Measurements from ENCODE around the gene MYBPC2.
"Not testable (repeated sequence)": the region's sequence is repeated elsewhere in the genome, so short reads cannot be mapped to it uniquely, and the experiment has no call there.

Gene MYBPC2

DNA sequence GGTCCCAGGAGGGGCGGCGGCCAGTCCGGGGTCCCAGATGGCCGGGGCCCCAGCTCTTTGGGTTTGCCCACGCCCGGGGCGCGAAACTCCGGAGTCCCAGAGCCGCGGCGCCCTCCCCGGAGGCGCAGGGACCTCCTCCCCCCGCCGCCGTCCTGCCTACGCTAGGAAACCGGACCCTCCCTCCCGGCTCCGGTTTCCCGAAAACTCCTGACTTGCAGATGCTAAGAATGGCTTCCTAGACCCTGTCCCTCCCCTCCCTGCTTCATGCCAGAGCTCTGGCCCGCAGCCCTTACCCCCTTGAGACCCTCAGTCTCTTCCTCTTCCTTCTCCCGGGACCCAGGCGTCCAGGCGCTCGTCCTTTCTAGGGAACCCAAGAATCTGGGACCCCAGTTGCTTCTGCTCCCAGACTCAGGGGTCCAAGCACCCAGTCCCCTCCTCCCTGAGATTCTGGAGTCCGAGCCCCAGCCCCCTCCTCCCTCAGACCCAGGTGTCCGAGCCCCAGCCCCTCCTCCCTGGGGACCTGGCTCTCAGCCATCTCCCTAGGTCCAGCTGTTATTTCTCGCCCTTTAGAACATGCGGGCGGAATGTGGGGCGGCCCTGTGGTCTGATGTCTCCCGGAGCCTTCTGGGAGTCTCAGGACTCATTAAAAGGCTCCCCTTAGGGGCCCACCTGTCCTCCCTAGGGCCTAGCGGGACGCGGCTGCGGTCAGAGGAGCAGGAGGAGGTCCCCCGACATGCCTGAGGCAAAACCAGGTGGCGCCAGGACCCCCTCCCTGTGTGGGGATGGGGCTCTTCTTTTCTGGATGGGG, at the start of gene MYBPC2:
MYBPC2 (plus strand) TSS at position 672 of the 808 bp plus-strand sequence; CDS start at position 734, 62 bp downstream.
- no peak for DNase-seq

DNA sequence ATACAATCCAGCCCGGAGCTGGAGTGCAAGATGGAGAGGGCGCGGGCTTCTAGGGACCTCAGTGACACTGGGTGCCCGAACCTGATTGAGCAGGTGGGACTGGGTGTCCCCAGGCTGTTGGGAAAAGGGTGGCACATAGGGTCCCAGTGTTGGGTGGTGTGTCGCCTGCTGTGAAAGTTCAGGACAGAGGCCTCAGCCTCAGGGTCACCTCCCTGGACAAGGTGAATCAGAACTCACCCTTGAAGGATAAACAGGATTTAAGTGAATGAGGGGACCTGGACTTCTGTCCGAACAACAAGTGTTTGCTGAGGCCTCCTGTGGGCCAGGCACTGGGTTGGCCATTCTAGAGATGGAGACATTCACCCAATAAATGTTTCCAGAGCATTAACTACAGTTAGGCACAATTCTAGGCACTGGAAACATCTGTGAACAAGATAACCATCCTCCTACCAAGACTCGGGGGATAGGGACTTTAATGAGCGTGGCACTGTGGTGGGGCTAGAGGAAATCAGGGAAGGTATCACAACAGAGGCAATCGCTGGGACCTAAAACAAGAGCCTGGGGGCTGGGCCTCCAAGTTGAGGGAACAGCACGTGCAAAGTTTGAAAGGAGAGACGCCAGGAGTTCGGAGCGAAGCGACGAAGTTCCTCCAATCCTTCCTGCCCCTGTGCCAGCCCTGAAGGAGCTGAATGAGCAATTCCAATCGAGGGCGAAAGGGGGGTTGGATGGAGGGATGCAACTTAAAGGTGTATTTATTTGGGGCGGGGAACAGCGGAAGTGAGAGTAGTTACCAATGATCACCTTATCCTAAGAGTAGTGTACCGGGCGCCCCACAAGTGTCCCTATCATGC, 49.5 kb upstream of the MYBPC2 start:
- DNase-seq = peak in 2 of 6 experiments; percentile 20 to 51

DNA sequence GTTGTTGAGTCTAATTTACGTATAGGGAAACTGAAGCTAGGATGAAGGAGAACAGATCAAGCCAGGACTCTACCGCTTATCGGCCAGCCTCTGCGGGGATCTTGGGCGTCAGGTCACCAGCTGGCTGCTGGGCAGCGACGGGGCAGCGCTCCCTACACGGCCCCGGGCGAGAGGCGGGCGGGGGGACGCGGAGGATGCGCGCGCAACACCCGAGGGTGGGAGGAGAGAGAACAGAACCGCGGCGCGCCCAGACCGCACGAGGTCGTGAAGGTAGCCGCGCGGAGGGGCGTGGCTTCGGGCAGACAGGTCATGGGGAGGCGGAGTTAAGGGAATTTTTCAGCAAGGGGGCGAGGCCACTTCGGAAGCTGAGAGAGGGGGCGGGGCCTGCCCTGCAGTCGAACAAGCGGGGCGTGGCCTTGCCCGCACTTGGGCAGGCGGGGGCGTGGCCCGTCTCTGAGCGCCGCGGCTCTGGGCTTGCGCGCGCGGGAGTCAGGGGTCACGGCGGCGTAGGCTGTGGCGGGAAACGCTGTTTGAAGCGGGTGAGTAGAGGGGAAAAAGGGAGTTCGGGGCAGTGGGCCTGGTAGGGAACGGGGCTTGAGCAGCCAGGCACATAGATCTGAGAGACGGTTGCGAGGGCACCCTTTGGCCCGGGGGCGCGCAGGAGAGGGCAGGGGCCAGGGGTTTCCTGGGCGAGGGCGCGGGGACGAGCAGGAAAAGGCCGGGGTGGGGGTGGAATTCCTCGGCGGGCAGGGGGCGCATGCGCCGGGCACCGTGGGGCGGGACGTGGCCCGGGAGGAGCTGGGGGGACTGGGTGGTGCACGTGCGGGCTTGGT, 48.6 kb upstream of the MYBPC2 start, which contains the start of gene POLD1:
POLD1 (plus strand) TSS at position 496 of the 833 bp plus-strand sequence. CDS start 14,505 bp downstream, outside the sequence.
- DNase-seq = peak; percentile 97 to 100 (median 99)

DNA sequence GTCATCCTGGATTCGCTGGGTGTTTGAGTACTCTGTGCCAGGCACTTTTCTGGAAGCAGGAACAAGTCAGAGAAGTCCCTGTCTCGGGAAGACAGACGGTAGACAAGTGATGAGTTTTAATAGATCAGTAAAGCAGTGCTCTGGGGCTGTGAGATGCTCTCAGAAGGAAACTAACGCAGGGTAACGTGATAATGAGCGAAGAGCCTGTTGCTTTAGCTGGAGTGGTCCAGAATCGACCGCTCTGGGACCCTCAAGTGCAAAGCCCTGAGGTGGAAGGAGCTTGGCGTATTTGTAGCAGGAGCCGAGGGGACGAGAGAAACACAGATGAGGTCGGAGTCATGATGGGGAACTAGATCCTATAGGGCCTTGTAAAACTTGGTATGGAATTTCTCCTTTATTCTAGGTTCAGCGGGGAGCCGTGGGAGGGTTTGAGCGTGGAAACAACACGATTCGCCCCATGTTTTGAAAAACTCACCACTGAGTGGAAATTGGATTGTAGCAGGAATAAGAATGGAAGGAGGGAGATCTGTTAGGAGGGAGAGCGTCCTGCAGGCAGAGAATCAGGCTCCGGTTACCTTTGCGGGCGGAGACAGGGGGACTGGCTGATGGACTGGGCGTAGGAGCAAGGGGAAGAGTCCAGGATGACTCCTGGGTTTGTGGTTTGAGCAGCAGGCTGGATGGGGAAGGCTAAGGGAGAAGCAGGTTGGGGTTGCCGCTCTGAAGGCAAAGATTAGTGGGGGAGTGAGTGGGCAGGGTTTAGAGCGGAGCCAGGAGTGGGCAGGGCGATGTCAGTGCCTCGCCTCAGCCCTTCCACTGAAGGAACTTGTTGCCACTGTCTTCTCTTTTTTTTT, 47.8 kb upstream of the MYBPC2 start:
- DNase-seq = no peak

DNA sequence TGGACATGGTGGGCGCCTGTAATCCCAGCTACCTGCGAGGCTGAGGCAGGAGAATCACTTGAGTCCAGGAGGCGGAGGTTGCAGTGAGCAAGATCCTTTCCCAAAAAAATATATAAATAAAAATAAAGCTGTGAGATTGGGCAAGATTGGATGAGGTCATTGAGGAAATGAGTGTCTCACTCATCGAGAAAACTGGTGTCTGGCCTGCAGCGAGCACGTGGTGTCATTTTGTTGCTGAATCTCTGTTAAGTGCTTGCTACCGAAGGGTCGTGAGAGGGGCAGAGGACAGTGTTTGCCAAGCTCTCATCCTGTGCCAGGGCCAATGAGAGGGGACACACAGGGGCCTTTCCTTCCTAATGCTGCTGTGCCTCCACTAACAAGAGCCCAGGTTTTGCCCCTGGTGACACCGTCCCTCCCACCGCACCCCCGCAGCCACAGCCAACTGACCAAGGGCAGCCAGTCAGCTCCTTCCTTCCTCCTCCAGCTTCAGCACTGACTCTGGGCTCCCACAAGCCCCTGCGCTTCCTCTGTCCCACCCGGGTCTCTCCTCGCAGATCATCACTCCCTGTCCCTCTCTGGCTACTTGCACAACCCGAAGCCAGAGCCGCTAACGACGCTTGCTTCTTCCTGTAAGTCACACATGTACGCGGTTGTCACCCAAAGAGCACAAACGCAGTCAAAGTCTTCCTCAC, 45.4 kb upstream of the MYBPC2 start:
- DNase-seq = no peak

DNA sequence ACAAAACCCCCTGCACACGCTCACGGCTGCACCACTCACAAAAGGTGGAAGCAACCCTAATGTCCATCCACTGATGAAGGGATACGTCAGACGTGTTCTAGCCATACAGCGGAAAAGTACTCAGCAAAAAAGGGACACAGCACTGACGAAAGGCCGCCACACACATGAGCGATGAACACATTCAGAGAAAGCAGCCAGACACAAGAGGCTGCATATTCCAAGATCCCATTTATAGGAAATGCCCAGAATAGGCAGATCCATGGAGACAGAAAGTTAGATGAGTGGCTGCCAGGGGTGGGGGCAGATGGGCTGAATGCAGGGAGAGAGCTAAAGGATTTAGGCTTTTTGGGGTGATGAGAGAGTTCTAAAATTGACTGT, 44.8 kb upstream of the MYBPC2 start:
- no peak for DNase-seq

DNA sequence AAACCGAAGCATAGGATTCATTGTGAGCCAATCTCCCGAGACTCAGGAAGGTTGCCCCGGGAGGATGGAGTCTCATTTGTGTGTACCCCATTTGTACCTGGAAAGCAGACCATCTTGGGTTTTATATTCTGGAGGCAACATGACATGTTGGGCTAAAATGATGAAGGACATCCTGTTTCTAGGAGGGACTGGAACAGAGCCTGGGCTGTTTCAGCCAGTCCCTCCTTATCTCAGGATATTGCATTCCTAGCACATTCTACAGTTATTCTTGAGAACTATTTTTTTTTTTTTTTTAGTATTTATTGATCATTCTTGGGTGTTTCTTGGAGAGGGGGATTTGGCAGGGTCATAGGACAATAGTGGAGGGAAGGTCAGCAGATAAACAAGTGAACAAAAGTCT, 42.4 kb upstream of the MYBPC2 start:
- DNase-seq = not testable (repeated sequence)

DNA sequence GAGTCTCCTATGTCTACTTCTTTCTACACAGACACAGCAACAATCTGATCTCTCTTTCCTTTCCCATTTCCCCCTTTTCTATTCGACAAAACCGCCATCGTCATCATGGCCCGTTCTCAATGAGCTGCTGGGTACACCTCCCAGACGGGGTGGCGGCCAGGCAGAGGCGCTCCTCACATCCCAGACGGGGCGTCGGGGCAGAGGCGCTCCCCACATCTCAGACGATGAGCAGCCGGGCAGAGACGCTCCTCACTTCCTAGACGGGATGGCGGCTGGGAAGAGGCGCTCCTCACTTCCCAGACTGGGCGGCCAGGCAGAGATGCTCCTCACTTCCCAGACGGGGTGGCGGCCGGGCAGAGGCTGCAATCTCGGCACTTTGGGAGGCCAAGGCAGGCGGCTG, 41.7 kb upstream of the MYBPC2 start:
- not testable (repeated sequence) for DNase-seq

DNA sequence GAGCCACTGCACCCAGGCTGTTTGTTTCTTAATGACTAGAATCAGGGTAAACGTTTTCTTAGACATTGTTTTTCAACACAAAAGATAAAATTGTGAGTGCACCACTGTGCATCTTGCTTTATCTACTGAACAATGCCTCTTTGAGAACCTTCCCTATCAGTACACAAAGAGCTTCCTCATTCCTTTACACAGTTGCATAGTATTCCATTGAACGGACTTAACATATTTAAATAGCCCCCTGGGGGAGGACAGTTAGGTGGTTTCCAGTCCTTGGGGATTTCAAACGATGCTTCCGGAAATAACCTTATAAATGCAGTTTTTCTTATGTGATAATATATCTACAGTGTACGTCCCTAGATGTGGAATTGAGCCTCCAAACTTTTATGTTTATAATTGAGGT, 39.9 kb upstream of the MYBPC2 start:
- DNase-seq = no peak

DNA sequence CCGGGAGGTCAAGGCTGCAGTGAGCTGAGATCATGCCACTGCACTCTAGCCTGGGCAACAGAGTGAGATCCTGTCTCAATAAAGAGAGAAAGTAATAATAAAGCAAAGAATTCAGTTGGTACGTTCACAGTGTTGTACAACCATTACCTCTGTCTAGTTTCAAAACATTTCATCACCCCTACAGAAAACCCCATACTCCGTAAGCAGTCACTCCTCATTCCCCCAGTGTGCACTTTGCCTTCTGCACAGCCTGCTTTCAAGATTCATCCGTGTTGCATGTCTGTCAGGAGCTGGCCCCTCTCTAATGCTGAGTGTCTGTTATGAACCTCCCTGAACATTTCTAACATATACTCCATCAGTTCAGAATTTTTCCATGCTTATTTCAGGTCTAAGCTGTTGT, 39.1 kb upstream of the MYBPC2 start:
- no peak for DNase-seq

DNA sequence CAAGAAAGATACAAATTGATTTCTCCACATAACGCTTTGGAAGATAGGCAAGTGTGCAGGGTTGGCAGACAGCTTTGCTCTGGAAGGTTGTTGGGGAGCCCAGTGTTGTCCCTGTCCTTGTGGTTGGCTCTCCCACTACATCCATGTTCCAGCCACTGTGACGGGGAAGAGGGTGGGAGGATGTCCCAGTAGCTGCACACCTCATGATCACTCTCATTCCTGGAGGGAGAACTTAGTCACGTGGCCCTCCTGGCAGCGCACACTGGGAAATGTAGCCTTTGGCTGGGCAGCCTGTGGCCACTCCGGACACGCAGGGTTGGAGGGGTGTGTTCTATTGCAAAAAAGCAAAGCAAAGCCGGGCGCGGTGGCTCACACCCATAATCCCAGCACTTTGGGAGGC, 38.7 kb upstream of the MYBPC2 start:
- no peak for DNase-seq

DNA sequence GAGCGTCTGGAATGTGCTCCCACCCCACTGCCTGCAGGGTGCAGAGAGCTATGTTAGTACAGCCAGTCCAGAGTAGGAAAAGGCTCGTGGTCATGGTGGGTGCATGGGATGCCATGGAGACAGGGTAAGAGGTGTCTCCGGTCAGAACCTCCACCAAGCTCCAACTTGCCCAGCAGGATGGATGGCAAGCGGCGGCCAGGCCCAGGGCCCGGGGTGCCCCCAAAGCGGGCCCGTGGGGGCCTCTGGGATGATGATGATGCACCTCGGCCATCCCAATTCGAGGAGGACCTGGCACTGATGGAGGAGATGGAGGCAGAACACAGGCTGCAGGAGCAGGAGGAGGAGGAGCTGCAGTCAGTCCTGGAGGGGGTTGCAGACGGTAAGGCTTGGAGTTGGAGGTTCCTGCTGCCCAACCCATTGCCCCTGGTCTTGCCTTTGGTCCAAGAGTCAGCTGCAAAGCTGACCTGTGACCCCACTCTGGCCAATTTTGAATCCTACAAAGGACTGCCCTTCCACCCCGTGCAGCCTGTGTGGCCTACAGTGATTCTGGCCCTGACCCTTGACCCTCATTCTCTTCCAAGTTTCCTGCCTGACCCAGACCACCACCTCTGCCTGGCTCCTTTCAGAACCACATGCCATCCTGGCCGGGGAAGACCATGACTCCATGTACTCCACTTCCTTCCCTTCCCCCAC, 33.9 kb upstream of the MYBPC2 start:
- DNase-seq = no peak

DNA sequence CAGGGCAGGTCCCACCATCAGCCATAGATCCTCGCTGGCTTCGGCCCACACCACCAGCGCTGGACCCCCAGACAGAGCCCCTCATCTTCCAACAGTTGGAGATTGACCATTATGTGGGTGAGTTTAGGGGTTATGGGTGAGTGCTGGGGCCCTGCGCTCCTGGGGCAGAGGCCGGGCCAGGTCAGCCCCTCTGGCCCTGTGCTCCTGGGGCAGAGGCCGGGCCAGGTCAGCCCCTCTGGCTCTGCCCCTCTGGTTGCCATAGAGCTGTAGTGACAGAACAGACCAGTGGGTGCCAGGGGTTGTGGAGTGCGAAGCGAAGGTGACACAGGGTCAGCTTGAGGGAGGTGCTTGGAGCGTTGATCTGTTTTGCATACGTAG, 33.3 kb upstream of the MYBPC2 start:
- no peak for DNase-seq

DNA sequence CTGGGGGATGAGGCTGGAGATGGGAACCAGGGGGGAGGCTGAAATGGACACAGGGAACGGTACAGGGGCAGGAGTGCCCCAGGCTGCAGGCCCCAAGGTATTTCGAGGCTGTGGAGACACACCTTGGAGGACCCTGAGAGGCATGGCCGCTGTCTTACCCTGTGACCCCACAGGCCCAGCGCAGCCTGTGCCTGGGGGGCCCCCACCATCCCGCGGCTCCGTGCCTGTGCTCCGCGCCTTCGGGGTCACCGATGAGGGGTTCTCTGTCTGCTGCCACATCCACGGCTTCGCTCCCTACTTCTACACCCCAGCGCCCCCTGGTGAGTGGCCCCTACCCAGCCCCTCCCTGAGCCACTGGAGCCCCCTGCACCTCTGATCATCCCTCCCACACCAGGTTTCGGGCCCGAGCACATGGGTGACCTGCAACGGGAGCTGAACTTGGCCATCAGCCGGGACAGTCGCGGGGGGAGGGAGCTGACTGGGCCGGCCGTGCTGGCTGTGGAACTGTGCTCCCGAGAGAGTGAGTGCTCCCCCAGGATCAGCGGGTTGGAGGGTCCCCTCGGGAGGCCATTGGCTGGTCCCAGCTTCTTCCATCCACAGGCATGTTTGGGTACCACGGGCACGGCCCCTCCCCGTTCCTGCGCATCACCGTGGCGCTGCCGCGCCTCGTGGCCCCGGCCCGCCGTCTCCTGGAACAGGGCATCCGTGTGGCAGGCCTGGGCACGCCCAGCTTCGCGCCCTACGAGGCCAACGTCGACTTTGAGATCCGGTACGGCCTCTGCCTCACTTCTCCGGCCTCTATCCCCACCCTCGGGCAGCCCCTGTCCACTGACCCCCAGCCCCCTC, 30.9 kb upstream of the MYBPC2 start:
- DNase-seq = no peak

DNA sequence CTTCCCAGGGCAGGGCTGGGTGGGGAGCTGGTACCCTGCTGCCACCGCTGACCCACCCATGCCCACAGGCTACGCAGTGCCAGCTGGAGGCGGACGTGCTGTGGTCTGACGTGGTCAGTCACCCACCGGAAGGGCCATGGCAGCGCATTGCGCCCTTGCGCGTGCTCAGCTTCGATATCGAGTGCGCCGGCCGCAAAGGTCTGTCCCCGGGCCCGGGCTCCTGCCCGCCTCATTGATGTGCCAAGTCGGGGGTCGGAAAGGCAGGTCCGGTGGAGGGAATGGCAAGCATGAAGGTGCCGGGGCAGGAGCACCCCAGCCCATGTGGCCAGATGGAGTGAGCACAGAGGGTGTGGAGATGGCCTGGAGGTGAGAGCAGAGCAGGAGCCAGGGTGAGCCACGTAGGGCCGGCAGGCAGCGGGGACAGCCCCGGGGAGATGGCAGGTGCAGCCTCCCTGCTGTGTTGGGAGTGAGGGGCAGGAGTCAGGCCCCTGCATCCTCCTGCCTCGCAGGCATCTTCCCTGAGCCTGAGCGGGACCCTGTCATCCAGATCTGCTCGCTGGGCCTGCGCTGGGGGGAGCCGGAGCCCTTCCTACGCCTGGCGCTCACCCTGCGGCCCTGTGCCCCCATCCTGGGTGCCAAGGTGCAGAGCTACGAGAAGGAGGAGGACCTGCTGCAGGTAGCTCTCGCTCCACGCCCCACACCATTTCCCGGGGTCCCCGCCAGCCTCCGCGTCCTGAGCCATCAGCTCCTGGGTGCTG, 30.0 kb upstream of the MYBPC2 start:
- DNase-seq = no peak

DNA sequence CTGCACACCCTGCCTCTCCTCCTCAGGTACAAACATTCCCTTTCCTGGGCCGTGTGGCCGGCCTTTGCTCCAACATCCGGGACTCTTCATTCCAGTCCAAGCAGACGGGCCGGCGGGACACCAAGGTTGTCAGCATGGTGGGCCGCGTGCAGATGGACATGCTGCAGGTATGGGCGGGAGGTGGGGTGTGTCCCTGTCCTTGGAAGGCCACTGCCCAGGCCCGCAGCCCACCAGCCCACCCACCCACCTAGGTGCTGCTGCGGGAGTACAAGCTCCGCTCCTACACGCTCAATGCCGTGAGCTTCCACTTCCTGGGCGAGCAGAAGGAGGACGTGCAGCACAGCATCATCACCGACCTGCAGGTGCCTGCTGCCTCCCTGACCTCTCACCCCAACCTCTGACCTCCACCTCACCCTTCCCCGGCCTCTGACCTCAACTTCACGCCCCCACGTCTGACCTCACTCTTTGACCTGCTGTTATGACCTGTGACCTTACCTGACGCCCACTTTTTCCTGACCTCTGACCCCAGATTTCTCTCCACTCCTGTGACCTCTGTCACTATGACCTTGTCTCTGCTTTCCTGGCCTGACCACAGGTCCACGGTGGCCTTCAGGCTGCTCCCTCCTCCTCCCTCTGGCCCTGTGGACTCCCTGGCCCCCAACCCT, 26.4 kb upstream of the MYBPC2 start:
- DNase-seq = no peak

DNA sequence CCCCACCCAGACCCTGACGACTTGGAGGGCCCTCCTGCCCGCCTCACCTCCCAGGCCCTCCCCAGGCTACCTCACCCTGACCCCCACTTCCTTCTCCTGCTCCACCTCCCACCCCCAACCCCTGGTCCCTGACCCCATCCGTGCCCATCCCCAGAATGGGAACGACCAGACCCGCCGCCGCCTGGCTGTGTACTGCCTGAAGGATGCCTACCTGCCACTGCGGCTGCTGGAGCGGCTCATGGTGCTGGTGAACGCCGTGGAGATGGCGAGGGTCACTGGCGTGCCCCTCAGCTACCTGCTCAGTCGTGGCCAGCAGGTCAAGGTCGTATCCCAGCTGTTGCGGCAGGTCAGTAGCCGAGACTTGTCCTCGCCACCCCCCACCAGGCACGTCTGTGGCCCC, 25.9 kb upstream of the MYBPC2 start:
- DNase-seq = no peak

DNA sequence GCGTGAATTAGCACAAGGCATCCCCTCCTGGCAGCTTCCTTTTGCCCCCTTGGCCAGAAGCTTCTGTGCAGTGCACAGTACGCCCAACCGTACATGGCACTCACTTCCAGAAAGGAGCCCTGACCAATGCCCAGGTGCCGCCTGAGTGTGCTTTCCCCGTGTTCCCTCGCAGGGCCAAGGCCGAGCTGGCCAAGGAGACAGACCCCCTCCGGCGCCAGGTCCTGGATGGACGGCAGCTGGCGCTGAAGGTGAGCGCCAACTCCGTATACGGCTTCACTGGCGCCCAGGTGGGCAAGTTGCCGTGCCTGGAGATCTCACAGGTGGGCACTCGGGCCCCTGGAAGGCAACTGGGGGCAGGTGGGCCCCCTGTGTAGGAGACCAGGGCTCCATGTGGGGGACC, 23.3 kb upstream of the MYBPC2 start:
- no peak for DNase-seq

DNA sequence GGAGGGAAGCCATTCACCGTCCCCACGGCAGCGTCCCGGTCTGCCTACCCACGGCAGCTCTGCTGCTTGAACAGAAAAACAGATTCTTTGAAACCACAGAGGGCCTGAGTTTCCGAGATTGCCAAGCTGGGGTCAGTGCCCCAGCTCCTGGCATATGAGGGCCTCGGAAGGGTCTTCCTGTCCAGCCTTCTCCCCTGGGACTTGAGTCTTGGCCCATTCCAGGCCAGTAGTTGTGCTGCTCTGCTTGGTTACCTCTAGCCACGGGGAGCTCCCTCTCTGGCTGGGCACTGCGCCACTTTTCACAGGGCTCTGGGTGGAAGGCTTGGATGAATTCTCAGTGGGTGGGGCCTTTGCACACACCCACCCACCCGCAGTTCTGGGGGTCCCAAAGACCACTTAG, 22.6 kb upstream of the MYBPC2 start:
- no peak for DNase-seq

All from stimulated activated naive CD4-positive, alpha-beta T cell (primary cell).